ENCODE results near the gene OTOP2. TPM values are rescaled to one million over a fixed set of nuclear protein-coding genes. Genes with fewer than 3 reads are reported as not detected.

Gene OTOP2
- total and polyA plus RNA-seq, 2 of the 4 experiments (the other 2 are of a cell fraction), result not detected

DNA sequence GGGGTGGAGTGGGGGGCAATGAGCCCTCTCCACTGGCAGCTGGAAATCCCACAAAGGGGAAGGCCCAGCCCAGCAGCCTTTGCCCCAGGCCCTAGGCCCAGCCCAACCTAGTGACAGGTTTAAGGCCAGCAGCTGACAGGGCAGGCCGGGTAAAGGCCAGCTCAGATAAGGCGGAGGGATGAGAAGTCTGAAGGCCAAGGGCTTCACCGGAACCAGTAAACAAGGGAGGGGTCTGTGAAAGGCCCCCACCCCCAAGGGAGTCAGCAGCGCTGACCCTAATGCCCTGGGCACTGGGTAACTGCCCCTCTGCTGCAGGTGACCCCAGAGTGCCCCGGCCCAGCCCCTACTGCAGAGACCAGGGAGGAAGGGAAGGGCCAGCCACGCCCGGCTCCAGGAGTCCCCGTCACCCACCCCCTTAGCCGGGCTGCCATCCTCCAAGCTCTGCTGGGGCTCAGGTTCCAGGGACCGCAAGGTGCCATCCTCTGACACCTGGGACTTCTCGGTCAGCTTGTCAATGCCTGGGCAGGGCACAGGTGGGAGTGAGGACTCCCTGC lies 29.1 kb downstream of the OTOP2 start:
- in situ Hi-C loops (cut with MboI; ENCODE audit: low sequenced_read_pairs) (loop anchor here (10.0 kb wide), 1 partner anchor 208 kb away; the partner anchor contains the start of gene NHERF1), dilution Hi-C loops (cut with HindIII; ENCODE audit: low sequenced_read_pairs, unreplicated experiment) (no loop called here), intact Hi-C loops (cut with micrococcal nuclease) (no loop called here)
- H3K4me1 ChIP-seq (ENCODE audit: control insufficient read depth, insufficient read depth, low read length), result no peaks in the 10 kb centered on the region
- H3K56ac ChIP-seq (ENCODE audit: extremely low read depth, insufficient read depth, low read length), result no peak overlapping the region
- no peaks in the 10 kb centered on the region for H3K36me3 ChIP-seq (ENCODE audit: control insufficient read depth, insufficient read depth, low read length)
- no peaks in the 10 kb centered on the region for H3K79me1 ChIP-seq (ENCODE audit: low read depth in 1 of 2, low read length in 2 of 2)
- no peak overlapping the region for H2AK9ac ChIP-seq (replicated peaks; ENCODE audit: low read depth, low read length, poor library complexity)
- no peak overlapping the region for H3K4me2 ChIP-seq (ENCODE audit: low read depth, low read length)
- H4K20me1 ChIP-seq (ENCODE audit: insufficient read depth, low read length), result no peaks in the 10 kb centered on the region
- no peak overlapping the region for H4K8ac ChIP-seq (ENCODE audit: low read depth in 2 of 2, low read length in 2 of 2)
- H3K4me3 ChIP-seq (ENCODE audit: insufficient read depth, low read depth, low read length), result no peak overlapping the region
- no peak overlapping the region for H3K14ac ChIP-seq (replicated peaks; ENCODE audit: low read depth, low read length)
- no peak for TF ChIP-seq POLR2A (IDR thresholded peaks at IDR 0.05; ENCODE audit: low read depth, low read length)
- TF ChIP-seq, protein P1, sequence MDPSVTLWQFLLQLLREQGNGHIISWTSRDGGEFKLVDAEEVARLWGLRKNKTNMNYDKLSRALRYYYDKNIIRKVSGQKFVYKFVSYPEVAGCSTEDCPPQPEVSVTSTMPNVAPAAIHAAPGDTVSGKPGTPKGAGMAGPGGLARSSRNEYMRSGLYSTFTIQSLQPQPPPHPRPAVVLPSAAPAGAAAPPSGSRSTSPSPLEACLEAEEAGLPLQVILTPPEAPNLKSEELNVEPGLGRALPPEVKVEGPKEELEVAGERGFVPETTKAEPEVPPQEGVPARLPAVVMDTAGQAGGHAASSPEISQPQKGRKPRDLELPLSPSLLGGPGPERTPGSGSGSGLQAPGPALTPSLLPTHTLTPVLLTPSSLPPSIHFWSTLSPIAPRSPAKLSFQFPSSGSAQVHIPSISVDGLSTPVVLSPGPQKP (IDR thresholded peaks at IDR 0.05; ENCODE audit: borderline replicate concordance, low read depth, low read length), result no peak
- TF ChIP-seq MAZ (IDR thresholded peaks at IDR 0.05; ENCODE audit: borderline replicate concordance, low read depth, low read length), result no peak
- no peak for TF ChIP-seq SMC3 (IDR thresholded peaks at IDR 0.05; ENCODE audit: low read depth, low read length)
- no peak for TF ChIP-seq RAD21 (IDR thresholded peaks at IDR 0.05; ENCODE audit: low read length)
- TF ChIP-seq MAFK (IDR thresholded peaks at IDR 0.05; ENCODE audit: low read depth, low read length), result no peak
- TF ChIP-seq RFX5 (IDR thresholded peaks at IDR 0.05; ENCODE audit: low read depth, low read length), result no peak
- TF ChIP-seq BHLHE40 (IDR thresholded peaks at IDR 0.05; ENCODE audit: low read depth, low read length), result no peak
- TF ChIP-seq, protein P2, sequence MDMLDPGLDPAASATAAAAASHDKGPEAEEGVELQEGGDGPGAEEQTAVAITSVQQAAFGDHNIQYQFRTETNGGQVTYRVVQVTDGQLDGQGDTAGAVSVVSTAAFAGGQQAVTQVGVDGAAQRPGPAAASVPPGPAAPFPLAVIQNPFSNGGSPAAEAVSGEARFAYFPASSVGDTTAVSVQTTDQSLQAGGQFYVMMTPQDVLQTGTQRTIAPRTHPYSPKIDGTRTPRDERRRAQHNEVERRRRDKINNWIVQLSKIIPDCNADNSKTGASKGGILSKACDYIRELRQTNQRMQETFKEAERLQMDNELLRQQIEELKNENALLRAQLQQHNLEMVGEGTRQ (IDR thresholded peaks at IDR 0.05; ENCODE audit: low read depth, low read length), result no peak
- TF ChIP-seq NFE2L2 (IDR thresholded peaks at IDR 0.05; ENCODE audit: low read depth, low read length), result no peak
- no peak for TF ChIP-seq CEBPB (IDR thresholded peaks at IDR 0.05; ENCODE audit: low read depth, low read length)
- no peak for TF ChIP-seq CHD1 (IDR thresholded peaks at IDR 0.05; ENCODE audit: low read depth, low read length)
- TF ChIP-seq RCOR1 (IDR thresholded peaks at IDR 0.05; ENCODE audit: insufficient replicate concordance, low read length), result no peak
- TF ChIP-seq, protein P3, sequence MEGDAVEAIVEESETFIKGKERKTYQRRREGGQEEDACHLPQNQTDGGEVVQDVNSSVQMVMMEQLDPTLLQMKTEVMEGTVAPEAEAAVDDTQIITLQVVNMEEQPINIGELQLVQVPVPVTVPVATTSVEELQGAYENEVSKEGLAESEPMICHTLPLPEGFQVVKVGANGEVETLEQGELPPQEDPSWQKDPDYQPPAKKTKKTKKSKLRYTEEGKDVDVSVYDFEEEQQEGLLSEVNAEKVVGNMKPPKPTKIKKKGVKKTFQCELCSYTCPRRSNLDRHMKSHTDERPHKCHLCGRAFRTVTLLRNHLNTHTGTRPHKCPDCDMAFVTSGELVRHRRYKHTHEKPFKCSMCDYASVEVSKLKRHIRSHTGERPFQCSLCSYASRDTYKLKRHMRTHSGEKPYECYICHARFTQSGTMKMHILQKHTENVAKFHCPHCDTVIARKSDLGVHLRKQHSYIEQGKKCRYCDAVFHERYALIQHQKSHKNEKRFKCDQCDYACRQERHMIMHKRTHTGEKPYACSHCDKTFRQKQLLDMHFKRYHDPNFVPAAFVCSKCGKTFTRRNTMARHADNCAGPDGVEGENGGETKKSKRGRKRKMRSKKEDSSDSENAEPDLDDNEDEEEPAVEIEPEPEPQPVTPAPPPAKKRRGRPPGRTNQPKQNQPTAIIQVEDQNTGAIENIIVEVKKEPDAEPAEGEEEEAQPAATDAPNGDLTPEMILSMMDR (conservative IDR thresholded peaks at IDR 0.05; ENCODE audit: low read depth, low read length), result no peak
- no peak for TF ChIP-seq FOS (IDR thresholded peaks at IDR 0.05; ENCODE audit: low read depth, low read length)
- no peak for TF ChIP-seq MXI1 (IDR thresholded peaks at IDR 0.05; ENCODE audit: borderline replicate concordance, low read depth, low read length)
- ChIA-PET POLR2A (ENCODE audit: unreplicated experiment) (no interaction called here), CTCF (no interaction called here)
- no peak overlapping the region for H4K5ac ChIP-seq (ENCODE audit: low read depth, low read length)
- ATAC-seq (ENCODE audit: low read depth) (no peak), DNase-seq (no peak)
- H2BK120ac ChIP-seq (ENCODE audit: low read depth, low read length), result no peak overlapping the region
- no TSS peak for BruUV-seq (replicated peaks)
- no peak overlapping the region for H2AK5ac ChIP-seq (ENCODE audit: low read depth, low read length)
- H3K9me1 ChIP-seq (ENCODE audit: insufficient read depth, low read length), result no peaks in the 10 kb centered on the region
- 82% methylated on average over 2 of the region's 11 CpGs; no CpG with 5 or more reads in 1 of the 2 experiments for WGBS, 2 experiments (ENCODE audit: extremely low coverage in 2 of 2, insufficient read length in 1 of 2)
- no peak overlapping the region for H4K91ac ChIP-seq (ENCODE audit: insufficient read depth, low read depth, low read length)
- no peak overlapping the region for H2BK15ac ChIP-seq (ENCODE audit: low read depth, low read length)
- peaks cover 50% of the 10 kb centered on the region for H3K27me3 ChIP-seq (ENCODE audit: control insufficient read depth, insufficient read depth, low read length)
- no peak overlapping the region for H3K4ac ChIP-seq (ENCODE audit: low read depth, low read length)
- H2BK20ac ChIP-seq (ENCODE audit: low read depth, low read length), result no peak overlapping the region
- no peak overlapping the region for H3K9ac ChIP-seq (ENCODE audit: low read depth, low read length)
- H3K18ac ChIP-seq (ENCODE audit: low read depth, low read length), result no peak overlapping the region
- H2AFZ ChIP-seq (replicated peaks; ENCODE audit: low read length, poor library complexity), result no peak overlapping the region
- H3K9me3 ChIP-seq (ENCODE audit: control insufficient read depth, insufficient read depth, low read length), result no peaks in the 10 kb centered on the region
- H2BK5ac ChIP-seq (ENCODE audit: low read depth, low read length, poor library complexity, severe bottlenecking), result no peak overlapping the region
- H3K27ac ChIP-seq (ENCODE audit: insufficient read depth, low read length), result no peak overlapping the region
- H3K23ac ChIP-seq (ENCODE audit: low read depth, low read length), result no peak overlapping the region

Measured in IMR-90 (cell line).